HG03521 (cell line): ENCODE data around the gene SLC38A7.
A peak's percentile ranks its signal among the peaks of the same experiment; 100 is the strongest.
"Not testable (repeated sequence)": the region's sequence is repeated elsewhere in the genome, so short reads cannot be mapped to it uniquely, and the experiment has no call there.

Experiments
- ATAC-seq: cut with Tn5 transposase; IDR thresholded peaks from one replicate; pipeline ENCODE4 v1.9.1; 2021; ENCODE audit warnings: mild to moderate bottlenecking, moderate library complexity; ENCODE audit not compliant: unreplicated experiment

Gene SLC38A7, protein sequence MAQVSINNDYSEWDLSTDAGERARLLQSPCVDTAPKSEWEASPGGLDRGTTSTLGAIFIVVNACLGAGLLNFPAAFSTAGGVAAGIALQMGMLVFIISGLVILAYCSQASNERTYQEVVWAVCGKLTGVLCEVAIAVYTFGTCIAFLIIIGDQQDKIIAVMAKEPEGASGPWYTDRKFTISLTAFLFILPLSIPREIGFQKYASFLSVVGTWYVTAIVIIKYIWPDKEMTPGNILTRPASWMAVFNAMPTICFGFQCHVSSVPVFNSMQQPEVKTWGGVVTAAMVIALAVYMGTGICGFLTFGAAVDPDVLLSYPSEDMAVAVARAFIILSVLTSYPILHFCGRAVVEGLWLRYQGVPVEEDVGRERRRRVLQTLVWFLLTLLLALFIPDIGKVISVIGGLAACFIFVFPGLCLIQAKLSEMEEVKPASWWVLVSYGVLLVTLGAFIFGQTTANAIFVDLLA

GRCh38 chr16:58684354-58685083, at the start of gene SLC38A7:
Gene SLC38A7, minus strand, starts transcription at chr16:58684770. Its CDS starts 4,644 bp downstream, at chr16:58680126.
- ATAC-seq = peak; percentile 99

- ATAC-seq = peak; percentile 94
Measured at GRCh38 chr16:58733671-58734458, 49.3 kb upstream of the SLC38A7 start, which contains the start of gene GOT2. Gene GOT2, minus strand, starts transcription at chr16:58734316. Its CDS starts 88 bp downstream, at chr16:58734228.

- no peak for ATAC-seq
Measured at GRCh38 chr16:58733248-58733670, 48.7 kb upstream of the SLC38A7 start.

- no peak for ATAC-seq
Measured at GRCh38 chr16:58732545-58733247, 48.1 kb upstream of the SLC38A7 start.

DNA sequence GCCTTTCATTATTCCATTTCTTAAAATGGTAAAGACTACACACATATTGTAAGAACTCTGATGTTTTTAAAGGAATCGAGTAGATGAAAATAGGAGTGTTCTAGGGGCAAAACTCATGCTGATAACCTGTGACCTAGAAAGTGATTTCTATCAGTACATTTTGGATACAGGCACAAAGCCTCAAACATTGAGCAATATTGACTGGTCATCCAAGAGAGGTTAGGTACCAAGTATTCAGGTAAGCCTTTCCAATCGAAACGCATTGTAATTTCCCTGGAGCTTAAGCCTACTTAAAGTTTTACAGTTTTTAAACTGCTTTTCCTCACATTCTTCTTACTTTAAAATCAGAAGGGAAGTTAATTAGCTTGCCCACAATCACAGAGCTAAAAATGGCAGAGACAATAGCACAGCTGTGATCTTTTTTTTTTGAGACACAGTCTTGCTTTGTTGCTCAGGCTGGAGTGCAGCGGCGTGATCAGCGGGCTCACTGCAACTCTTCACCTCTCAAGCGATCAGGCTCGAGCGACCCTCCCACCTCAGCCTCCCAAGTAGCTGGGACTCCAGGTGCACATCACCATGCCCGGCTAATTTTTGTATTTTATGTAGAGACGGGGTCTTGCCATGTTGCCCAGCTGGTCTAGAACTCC, 46.3 kb upstream of the SLC38A7 start:
- ATAC-seq = no peak

- no peak for ATAC-seq
Measured at GRCh38 chr16:58727796-58728568, 43.4 kb upstream of the SLC38A7 start.

GRCh38 chr16:58727028-58727781, 42.6 kb upstream of the SLC38A7 start:
- no peak for ATAC-seq

DNA sequence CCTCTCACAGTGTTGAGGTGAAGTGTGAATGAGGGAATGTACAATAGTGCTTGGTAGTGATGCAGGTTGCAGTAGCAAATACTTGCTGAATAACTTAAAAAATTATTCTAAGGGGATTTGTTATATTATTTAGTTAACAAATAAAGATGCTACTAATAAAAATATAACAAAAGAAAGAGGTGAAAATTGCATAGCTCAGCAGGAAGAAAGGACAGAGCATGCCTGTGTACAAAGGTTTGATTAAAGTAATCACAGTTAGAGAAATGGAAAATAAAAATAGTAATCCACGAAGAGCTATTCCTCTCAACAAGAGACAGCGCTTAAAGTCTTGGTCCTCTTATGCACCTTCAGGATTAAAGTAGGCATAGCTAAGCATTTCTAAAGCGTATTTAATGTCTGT, 38.5 kb upstream of the SLC38A7 start:
- ATAC-seq = no peak

GRCh38 chr16:58717994-58718393, 33.4 kb upstream of the SLC38A7 start:
- ATAC-seq = no peak

- ATAC-seq = no peak
Measured at GRCh38 chr16:58716468-58716867, 31.9 kb upstream of the SLC38A7 start.

DNA sequence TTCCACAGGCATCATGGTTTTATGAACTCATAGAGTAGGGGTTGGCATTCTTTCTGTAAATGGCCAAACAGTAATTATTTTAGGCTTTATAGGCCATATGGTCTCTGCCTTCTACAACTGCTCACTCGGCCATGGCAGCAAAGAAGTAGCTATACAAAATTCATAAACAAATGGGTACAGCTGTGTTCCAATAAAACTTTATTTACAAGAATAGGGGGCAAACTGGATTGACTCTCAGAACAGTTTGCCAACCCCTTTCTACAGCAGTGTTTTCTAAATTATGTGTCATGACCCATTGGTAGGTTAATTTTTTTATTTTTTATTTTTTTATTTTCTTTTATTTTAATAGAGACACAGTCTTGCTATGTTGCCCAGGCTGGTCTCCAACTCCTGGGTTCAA, 29.2 kb upstream of the SLC38A7 start:
- no peak for ATAC-seq

- ATAC-seq = no peak
Measured at GRCh38 chr16:58709333-58709732, 24.8 kb upstream of the SLC38A7 start.

GRCh38 chr16:58699151-58699550, 14.6 kb upstream of the SLC38A7 start:
- no peak for ATAC-seq

DNA sequence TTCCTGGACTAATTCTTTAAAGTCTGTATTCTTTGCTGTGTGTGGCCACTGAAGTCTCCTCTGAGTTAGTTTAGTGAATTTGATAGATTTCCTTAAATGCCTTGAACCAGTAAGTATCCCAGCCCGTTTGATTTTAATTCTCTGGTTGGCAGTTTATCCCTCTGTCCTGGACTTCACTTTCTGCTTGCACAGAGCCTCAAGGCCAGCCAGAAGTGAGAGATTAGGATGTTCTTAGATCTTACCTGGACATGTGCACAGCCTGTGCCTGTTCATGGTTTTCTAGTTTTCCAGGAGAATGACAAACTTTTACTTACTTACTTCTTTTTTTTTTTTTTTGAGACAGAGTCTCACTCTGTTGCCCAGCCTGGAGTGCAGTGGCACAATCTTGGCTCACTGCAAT, 10.8 kb upstream of the SLC38A7 start:
- ATAC-seq = no peak

GRCh38 chr16:58692450-58692849, 7.9 kb upstream of the SLC38A7 start:
- ATAC-seq = no peak

DNA sequence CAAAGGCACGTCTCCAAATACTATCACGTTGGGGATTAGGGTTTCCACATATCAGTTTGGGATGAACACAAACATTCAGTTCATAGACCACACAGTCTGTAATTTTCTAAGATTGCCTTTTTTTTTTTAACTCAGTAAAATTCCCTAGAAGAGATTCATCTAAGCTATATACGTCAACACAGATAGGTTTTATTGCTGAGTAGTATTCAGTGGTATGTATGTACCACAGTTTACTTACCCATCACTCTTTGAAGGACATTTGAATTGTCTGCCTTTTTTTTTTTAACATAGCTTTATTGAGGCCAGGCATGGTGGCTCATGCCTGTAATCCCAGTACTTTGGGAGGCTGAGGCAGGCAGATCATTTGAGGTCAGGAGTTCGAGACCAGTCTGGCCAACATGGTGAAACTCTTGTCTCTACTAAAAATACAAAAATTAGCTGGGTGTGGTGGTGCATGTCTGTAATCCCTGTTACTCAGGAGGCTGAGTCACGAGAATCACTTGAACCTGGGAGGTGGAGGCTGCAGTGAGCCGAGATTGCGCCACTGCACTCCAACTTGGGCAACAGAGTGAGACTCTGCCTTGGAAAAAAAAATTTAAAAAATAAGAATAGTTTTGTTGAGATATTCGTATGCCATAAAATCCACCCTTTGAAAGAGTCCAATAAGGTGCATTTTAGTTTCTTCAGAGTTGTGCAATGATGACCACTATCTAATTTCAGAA, 2.6 kb upstream of the SLC38A7 start:
- ATAC-seq = not testable (repeated sequence)

DNA sequence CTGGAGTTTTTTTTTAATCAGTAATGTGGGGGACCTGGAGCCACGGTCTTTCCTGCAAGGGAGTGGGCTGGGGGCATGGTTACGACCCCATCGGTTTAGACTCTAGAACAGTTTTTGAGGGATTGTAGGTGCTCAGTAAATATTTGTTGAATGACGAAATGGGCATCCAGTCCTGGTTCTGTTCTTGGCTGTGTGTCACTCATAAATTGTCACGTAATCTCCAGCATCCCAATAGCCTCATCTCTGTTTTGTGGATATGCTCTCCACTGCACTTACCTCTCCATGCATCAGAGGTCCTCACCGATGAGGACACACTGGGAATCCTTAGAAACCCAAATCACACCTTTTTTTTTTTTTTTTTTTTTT, 497 bp upstream of the SLC38A7 start:
- no peak for ATAC-seq

- no peak for ATAC-seq
Measured at GRCh38 chr16:58684001-58684353, 593 bp downstream of the SLC38A7 start.
